OCI-LY3 (cell line): ENCODE measurements around the gene SMIM23.
A peak's percentile ranks its signal among the peaks of the same experiment; 100 is the strongest.

ENCODE experiments used
- H2AFZ ChIP-seq: fragments of 200-600, 300-600 bp; shearing (Covaris generic); 2 replicates; pipeline ENCODE4 v1.6.0; 2014; ENCODE audit warnings: antibody characterized with exemption, low read depth, low read length
- H3K27ac ChIP-seq: fragments of 200-600, 300-600 bp; sonication (generic); 2 replicates; pipeline ENCODE4 v1.5.1; 2014; ENCODE audit warnings: mild to moderate bottlenecking, low read length, moderate library complexity, mixed read lengths
- H3K27me3 ChIP-seq: fragments of 200-600, 300-600 bp; sonication (generic); 2 replicates; pipeline ENCODE4 v1.6.1; 2014; ENCODE audit warnings: low read depth, low read length, mixed read lengths
- H3K36me3 ChIP-seq: fragments of 200-600, 300-600 bp; sonication (generic); replicated peaks from 2 replicates; pipeline ENCODE3; 2014; ENCODE audit warnings: low read depth, low read length, mixed read lengths
- H3K4me1 ChIP-seq: fragments of 300-600, 200-600 bp; sonication (generic); 2 replicates; pipeline ENCODE4 v1.6.1; 2014; ENCODE audit warnings: low read length, mixed read lengths
- H3K4me2 ChIP-seq: fragments of 200-600, 300-600 bp; sonication (generic); 2 replicates; pipeline ENCODE4 v1.6.1; 2014; ENCODE audit warnings: low read length, mixed read lengths
- H3K4me3 ChIP-seq: fragments of 300-600, 200-600 bp; sonication (generic); 2 replicates; pipeline ENCODE4 v1.5.1; 2014; ENCODE audit warnings: antibody characterized with exemption, mild to moderate bottlenecking, low read length, moderate library complexity
- H3K79me2 ChIP-seq: fragments of 300-600, 200-600 bp; shearing (Covaris generic); 2 replicates; pipeline ENCODE4 v1.6.1; 2014; ENCODE audit warnings: mild to moderate bottlenecking, low read length, mixed read lengths
- H3K9ac ChIP-seq: fragments of 300-600, 200-600 bp; shearing (Covaris generic); 2 replicates; pipeline ENCODE4 v1.6.0; 2014; ENCODE audit warnings: mild to moderate bottlenecking, low read length, moderate library complexity
- H3K9me3 ChIP-seq: fragments of 200-600, 300-600 bp; shearing (Covaris generic); 2 replicates; pipeline ENCODE4 v1.6.1; 2014; ENCODE audit warnings: low read length, mixed read lengths; ENCODE audit not compliant: insufficient read depth
- H4K20me1 ChIP-seq: fragments of 200-600, 300-600 bp; sonication (generic); 2 replicates; pipeline ENCODE4 v1.6.1; 2016; ENCODE audit warnings: low read length, mixed read lengths; ENCODE audit not compliant: insufficient read depth
- EZH2phosphoT487 ChIP-seq: fragments of 200-600 bp; shearing (Covaris generic); IDR thresholded peaks from 2 replicates; pipeline ENCODE4 v1.6.1; 2018; ENCODE audit warnings: antibody characterized with exemption, mixed run types, low read depth
- TF ChIP-seq, protein P1 (sequence below): fragments of 200-600, 300-600 bp; sonication (generic); IDR thresholded peaks from 2 replicates; pipeline ENCODE4 v1.5.1; 2014; ENCODE audit warnings: antibody characterized with exemption, low read length, low read depth

The SMIM23 gene

DNA sequence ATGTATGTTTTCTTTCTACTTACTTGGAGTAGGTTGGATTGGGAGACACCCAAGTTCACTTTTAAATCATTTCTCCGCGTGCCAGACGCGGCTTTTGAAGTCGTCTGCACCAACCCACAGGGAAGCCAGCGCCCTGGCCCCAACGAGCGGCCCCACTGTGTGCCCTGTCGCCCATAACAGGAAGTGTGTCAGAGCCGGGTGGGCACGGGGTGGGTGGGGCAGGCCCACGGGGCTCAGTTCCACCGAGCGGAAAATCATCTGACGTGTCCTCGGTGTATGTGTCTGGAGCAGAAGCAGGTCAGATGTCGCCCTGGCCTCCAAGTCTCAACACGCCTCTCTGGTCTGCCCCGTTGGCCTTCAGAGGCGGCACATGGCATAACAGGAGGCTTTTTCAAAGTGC is 22.7 kb upstream of the SMIM23 start:
- H3K36me3 ChIP-seq: no peaks in the 10 kb centered on the region

DNA sequence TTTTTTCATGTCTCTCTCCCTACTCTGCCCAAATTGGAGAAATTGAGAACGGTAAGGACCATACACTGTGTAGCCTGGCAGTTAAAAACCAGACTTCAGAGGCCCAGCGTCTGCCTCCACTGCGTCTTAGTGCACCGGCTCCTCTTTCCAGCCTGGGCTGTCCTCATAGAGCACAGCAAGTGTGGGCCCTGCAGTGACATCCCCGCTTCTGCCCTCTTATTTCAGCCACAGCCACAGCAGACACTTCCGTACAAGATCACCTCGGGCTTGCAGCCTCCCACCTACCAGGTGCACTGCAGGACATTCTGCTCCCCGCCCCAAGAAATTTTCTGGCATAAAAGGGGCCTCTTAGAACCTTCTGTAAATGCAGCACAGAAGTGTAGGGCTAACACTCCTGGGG is 21.4 kb upstream of the SMIM23 start:
- Histone ChIP-seq H3K36me3 (no peaks in the 10 kb centered on the region), H3K4me1 (no peaks in the 10 kb centered on the region), H4K20me1 (no peaks in the 10 kb centered on the region), H3K4me2 (no peak overlapping the region), H3K27ac (no peak overlapping the region), H3K9me3 (peaks cover 6% of the 10 kb centered on the region), H3K9ac (no peak overlapping the region), H3K27me3 (peaks cover 34% of the 10 kb centered on the region), H3K4me3 (no peak overlapping the region), H3K79me2 (no peaks in the 10 kb centered on the region), H2AFZ (no peak overlapping the region)
- no peak for TF ChIP-seq EZH2phosphoT487
- TF ChIP-seq, protein P1, sequence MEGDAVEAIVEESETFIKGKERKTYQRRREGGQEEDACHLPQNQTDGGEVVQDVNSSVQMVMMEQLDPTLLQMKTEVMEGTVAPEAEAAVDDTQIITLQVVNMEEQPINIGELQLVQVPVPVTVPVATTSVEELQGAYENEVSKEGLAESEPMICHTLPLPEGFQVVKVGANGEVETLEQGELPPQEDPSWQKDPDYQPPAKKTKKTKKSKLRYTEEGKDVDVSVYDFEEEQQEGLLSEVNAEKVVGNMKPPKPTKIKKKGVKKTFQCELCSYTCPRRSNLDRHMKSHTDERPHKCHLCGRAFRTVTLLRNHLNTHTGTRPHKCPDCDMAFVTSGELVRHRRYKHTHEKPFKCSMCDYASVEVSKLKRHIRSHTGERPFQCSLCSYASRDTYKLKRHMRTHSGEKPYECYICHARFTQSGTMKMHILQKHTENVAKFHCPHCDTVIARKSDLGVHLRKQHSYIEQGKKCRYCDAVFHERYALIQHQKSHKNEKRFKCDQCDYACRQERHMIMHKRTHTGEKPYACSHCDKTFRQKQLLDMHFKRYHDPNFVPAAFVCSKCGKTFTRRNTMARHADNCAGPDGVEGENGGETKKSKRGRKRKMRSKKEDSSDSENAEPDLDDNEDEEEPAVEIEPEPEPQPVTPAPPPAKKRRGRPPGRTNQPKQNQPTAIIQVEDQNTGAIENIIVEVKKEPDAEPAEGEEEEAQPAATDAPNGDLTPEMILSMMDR: no peak

More for the DNA sequence above, 22.7 kb upstream of the SMIM23 start:
- no peak overlapping the region for H3K4me3 ChIP-seq
- H4K20me1 ChIP-seq: no peaks in the 10 kb centered on the region
- H3K4me1 ChIP-seq: peaks cover 3% of the 10 kb centered on the region
- no peaks in the 10 kb centered on the region for H3K79me2 ChIP-seq
- H3K9me3 ChIP-seq: peaks cover 6% of the 10 kb centered on the region
- H3K9ac ChIP-seq: no peak overlapping the region
- H3K27ac ChIP-seq: no peak overlapping the region
- H2AFZ ChIP-seq: no peak overlapping the region
- H3K27me3 ChIP-seq: peaks cover 33% of the 10 kb centered on the region
- no peak overlapping the region for H3K4me2 ChIP-seq
- no peak for TF ChIP-seq EZH2phosphoT487
- TF ChIP-seq, protein P1: no peak

DNA sequence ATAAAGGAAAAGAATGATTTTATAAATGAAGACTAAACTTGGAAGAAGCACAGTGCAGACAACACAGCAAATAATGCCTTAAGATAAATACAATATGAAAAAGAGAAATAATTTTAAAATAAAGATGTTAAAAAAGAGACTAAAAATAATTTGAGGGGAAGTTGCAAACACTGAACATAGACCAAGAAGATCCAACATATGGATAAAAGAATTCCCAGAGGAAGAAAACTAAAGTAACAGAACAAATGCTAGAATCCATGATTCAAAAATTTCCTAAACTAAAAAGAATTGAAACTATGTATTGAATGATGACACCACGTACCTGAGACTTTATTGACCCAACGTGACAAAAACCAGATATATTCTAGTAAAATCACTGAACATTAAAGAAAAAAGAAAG is 18.7 kb upstream of the SMIM23 start:
- no peaks in the 10 kb centered on the region for H3K36me3 ChIP-seq
- no peak overlapping the region for H3K27ac ChIP-seq
- no peak overlapping the region for H3K4me2 ChIP-seq
- H3K4me1 ChIP-seq: no peaks in the 10 kb centered on the region
- no peaks in the 10 kb centered on the region for H3K79me2 ChIP-seq
- H3K9me3 ChIP-seq: peaks cover 6% of the 10 kb centered on the region
- H2AFZ ChIP-seq: no peak overlapping the region
- no peaks in the 10 kb centered on the region for H4K20me1 ChIP-seq
- no peak overlapping the region for H3K9ac ChIP-seq
- no peak overlapping the region for H3K4me3 ChIP-seq
- peaks cover 37% of the 10 kb centered on the region for H3K27me3 ChIP-seq
- TF ChIP-seq EZH2phosphoT487: no peak
- TF ChIP-seq, protein P1: no peak

DNA sequence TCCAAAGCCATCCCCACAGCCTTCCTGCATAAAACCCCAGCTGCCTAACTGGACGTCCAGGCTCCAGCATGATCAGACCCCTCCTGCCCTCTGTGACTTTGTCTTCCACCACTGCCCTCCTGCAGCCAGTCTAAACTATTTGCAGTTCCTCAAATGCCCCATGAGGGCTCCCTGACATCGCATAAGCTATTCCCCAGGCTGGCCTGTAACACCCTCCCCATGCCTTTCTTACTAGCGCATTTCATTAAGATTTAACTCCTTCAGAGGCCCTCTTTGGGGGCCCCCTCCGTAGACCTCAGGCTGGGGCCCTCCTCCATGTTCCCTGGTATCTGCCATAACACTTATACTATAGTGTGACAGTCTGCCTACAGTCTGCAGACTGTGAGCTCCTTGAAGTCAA is 15.5 kb upstream of the SMIM23 start:
- Histone ChIP-seq H3K4me3 (no peak overlapping the region), H3K4me2 (no peak overlapping the region), H2AFZ (no peak overlapping the region), H3K79me2 (no peaks in the 10 kb centered on the region), H4K20me1 (no peaks in the 10 kb centered on the region), H3K9me3 (peaks cover 6% of the 10 kb centered on the region), H3K27ac (no peak overlapping the region), H3K36me3 (no peaks in the 10 kb centered on the region), H3K4me1 (no peaks in the 10 kb centered on the region), H3K27me3 (peaks cover 27% of the 10 kb centered on the region), H3K9ac (no peak overlapping the region)
- TF ChIP-seq, protein P1: peak; percentile 32; the same call in 1 of the 2 replicates
- no peak for TF ChIP-seq EZH2phosphoT487
